ENCODE measurements around the gene GCGR.

The GCGR gene

DNA sequence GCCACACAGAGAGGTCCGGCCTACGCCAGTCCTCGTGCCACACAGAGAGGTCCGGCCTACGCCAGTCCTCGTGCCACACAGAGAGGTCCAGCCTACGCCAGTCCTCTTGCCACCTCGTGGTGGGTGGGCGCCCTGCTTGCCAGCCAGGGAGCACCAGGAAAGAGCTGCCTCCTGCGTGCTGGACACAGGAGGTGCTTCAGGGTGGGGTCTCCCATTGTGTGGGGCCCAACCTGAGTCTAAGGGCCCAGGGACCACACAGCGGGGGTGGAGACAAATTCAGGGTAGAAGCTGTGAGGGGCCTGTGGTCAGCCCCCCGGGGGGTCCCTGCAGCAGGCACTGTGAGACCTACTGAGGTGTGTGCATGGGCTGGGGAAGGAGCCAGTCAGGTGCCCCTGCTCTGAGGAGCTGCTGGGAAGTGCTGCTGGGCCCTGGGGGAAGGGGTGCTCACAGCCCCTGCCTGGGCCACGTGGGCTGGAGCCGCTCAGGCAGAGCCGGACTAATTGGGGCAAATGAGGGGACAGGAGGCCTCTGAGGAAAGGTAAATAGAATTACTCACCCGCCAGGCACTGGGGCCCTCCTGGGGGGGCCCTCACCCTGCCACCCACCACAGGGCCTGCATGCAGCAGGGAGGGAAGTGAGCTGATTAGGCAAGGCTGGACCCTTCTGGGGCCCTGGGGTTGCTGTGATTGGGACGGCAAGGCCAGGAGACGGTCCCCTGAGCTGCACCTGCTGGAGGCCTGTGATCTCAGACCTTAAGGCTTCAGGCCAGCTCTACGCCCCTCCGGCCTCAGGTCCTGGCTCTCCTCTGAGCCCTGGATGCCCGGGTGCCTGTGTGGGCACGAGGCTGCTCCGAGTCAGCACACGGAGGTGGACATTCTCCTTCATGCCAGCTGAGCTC, 11.0 kb downstream of the GCGR start:
- TF ChIP-seq, protein P1, sequence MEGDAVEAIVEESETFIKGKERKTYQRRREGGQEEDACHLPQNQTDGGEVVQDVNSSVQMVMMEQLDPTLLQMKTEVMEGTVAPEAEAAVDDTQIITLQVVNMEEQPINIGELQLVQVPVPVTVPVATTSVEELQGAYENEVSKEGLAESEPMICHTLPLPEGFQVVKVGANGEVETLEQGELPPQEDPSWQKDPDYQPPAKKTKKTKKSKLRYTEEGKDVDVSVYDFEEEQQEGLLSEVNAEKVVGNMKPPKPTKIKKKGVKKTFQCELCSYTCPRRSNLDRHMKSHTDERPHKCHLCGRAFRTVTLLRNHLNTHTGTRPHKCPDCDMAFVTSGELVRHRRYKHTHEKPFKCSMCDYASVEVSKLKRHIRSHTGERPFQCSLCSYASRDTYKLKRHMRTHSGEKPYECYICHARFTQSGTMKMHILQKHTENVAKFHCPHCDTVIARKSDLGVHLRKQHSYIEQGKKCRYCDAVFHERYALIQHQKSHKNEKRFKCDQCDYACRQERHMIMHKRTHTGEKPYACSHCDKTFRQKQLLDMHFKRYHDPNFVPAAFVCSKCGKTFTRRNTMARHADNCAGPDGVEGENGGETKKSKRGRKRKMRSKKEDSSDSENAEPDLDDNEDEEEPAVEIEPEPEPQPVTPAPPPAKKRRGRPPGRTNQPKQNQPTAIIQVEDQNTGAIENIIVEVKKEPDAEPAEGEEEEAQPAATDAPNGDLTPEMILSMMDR (IDR thresholded peaks at IDR 0.05; ENCODE audit: low read depth, low read length, missing control alignments) = no peak
- in situ Hi-C loops (cut with HindIII; ENCODE audit: low pct_ligation_motif_present, low sequenced_read_pairs) = no loop called here
- DNase-seq = no peak
- Histone ChIP-seq H3K27ac (no peak overlapping the region), H3K36me3 (replicated peaks) (no peaks in the 10 kb centered on the region), H3K27me3 (replicated peaks) (no peaks in the 10 kb centered on the region), H3K4me3 (ENCODE audit: low read depth, low read length) (no peak overlapping the region)

DNA sequence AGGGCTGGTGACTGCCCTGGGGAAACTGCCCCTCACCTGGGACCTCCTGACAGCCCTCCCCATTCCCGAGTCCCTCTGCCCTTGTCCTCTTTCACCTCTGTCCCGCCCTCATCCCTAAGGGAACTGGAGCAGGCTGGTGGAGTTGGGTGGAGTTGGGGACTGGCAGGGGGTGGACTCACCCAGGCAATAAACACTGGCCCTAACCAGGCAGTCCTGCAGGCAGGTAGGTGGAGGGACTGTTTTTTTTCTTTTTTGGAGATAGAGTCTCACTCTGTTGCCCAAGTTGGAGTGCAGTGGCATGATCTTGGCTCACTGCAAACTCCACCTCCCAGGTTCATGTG, 11.7 kb downstream of the GCGR start:
- no peak for DNase-seq
- Histone ChIP-seq H3K27ac (no peak overlapping the region), H3K4me3 (ENCODE audit: low read depth, low read length) (no peak overlapping the region), H3K36me3 (replicated peaks) (no peaks in the 10 kb centered on the region), H3K27me3 (replicated peaks) (no peaks in the 10 kb centered on the region)
- TF ChIP-seq, protein P1 (IDR thresholded peaks at IDR 0.05; ENCODE audit: low read depth, low read length, missing control alignments) = no peak
- in situ Hi-C loops (cut with HindIII; ENCODE audit: low pct_ligation_motif_present, low sequenced_read_pairs) = no loop called here

DNA sequence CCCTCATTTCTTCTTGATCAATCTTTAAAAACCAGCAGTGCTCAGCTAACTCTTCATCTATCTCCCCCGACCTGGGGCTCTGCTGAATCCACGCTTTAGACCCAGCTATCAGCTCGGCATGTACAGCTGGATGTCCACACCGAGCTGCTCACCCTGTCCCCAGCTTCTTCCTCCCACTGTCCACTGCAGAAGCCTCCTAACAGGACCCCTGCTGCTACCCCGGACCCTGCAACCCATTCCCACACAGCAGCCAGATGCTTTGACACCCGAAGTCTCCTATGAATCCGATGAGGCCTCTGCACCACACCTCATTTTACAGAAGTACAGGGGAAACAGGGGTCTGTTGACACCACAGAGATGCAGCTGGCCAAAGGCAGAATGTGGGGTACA, 13.8 kb downstream of the GCGR start:
- TF ChIP-seq, protein P1 (IDR thresholded peaks at IDR 0.05; ENCODE audit: low read depth, low read length, missing control alignments) = no peak
- H3K4me3 ChIP-seq (ENCODE audit: low read depth, low read length) = no peak overlapping the region
- H3K36me3 ChIP-seq (replicated peaks) = peaks cover 3% of the 10 kb centered on the region
- no peaks in the 10 kb centered on the region for H3K27me3 ChIP-seq (replicated peaks)
- H3K27ac ChIP-seq = no peak overlapping the region
- no peak for DNase-seq
- in situ Hi-C loops (cut with HindIII; ENCODE audit: low pct_ligation_motif_present, low sequenced_read_pairs) = no loop called here

DNA sequence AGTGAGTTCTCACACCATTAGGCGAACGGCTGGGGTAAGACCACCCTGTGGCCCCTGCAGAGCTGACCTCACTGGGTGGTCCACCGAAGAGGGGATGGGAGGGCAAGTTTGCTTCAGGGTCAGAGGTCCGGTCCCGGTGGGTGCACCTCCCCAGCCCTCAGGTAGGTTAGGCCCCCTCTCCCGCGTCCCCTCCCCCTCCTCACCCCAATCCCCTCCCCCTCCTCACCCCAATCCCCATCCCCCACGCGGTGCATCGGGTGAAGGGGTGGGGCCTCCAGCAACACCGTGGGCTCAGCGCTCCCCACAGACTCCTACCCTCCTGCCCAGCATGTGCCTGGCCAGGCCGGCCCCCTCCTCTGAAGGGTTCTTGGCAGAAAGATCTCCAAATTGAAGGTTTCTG, 15.8 kb downstream of the GCGR start:
- TF ChIP-seq, protein P1 (IDR thresholded peaks at IDR 0.05; ENCODE audit: low read depth, low read length, missing control alignments) = no peak
- in situ Hi-C loops (cut with HindIII; ENCODE audit: low pct_ligation_motif_present, low sequenced_read_pairs) = no loop called here

DNA sequence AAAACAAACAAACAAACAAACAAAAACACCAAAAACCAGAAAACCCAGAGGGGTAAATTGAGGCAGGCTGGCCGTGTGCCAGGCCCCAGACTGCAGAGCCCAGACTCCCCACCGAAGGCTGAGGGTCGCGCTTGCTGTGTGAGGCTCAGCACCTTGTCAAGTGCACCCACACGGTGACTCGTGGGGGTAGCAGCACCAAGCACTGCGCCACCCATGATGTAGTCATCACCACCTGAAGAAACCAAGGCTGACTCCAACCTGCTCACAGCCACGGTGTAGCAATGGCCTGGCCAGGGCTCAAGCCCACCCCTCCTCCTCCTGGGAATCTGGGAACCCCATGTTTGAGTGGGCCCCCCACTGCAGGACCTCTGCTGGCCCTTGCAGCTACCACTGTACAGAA, 17.2 kb downstream of the GCGR start:
- TF ChIP-seq, protein P1 (IDR thresholded peaks at IDR 0.05; ENCODE audit: low read depth, low read length, missing control alignments) = no peak
- no peaks in the 10 kb centered on the region for H3K27me3 ChIP-seq (replicated peaks)
- in situ Hi-C loops (cut with HindIII; ENCODE audit: low pct_ligation_motif_present, low sequenced_read_pairs) = no loop called here
- H3K4me3 ChIP-seq (ENCODE audit: low read depth, low read length) = no peak overlapping the region
- H3K36me3 ChIP-seq (replicated peaks) = peaks cover 6% of the 10 kb centered on the region
- no peak overlapping the region for H3K27ac ChIP-seq
- DNase-seq = no peak

More for the DNA sequence above, 15.8 kb downstream of the GCGR start:
- no peak overlapping the region for H3K4me3 ChIP-seq (ENCODE audit: low read depth, low read length)
- no peaks in the 10 kb centered on the region for H3K27me3 ChIP-seq (replicated peaks)
- H3K36me3 ChIP-seq (replicated peaks) = peaks cover 6% of the 10 kb centered on the region
- no peak overlapping the region for H3K27ac ChIP-seq
- no peak for DNase-seq

All from brain microvascular endothelial cell (primary cell).